ENCODE measurements around the gene GPC5.

DNA sequence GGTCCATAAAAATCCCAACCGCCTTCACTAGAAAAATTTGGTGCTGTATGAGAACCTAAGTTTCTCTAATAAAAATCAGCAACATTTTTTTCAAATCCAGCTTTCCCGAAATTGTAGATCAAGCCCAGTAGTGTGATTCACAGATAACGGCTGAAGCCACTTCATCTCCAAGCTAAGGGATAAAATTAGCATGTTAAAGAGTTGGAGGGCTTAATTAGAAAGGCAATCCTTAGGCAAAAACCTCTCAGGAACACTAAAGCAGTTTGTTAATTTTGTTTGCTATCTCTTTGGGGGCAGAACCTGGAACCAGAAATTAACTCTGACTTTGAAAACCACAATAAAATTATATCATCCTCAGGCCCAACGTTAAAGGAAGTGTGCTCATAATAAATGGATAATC lies 820.2 kb downstream of the GPC5 start:
- TF ChIP-seq, protein P1, sequence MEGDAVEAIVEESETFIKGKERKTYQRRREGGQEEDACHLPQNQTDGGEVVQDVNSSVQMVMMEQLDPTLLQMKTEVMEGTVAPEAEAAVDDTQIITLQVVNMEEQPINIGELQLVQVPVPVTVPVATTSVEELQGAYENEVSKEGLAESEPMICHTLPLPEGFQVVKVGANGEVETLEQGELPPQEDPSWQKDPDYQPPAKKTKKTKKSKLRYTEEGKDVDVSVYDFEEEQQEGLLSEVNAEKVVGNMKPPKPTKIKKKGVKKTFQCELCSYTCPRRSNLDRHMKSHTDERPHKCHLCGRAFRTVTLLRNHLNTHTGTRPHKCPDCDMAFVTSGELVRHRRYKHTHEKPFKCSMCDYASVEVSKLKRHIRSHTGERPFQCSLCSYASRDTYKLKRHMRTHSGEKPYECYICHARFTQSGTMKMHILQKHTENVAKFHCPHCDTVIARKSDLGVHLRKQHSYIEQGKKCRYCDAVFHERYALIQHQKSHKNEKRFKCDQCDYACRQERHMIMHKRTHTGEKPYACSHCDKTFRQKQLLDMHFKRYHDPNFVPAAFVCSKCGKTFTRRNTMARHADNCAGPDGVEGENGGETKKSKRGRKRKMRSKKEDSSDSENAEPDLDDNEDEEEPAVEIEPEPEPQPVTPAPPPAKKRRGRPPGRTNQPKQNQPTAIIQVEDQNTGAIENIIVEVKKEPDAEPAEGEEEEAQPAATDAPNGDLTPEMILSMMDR (IDR thresholded peaks at IDR 0.05), result no peak
- TF ChIP-seq POLR2A (IDR thresholded peaks at IDR 0.05), result no peak

Data from testis (tissue), 2 donors.